Endothelial cell of umbilical vein (primary cell): ENCODE measurements around the gene ZC3H12C. TPM values are rescaled to one million over a fixed set of nuclear protein-coding genes. Genes with fewer than 3 reads are reported as not detected.

Source experiments
- BruUV-seq: library from RNA; stranded (reverse); fragments of 400-500 nt; replicated peaks from 2 replicates; lab custom pipeline; 2021; lab: Mats Ljungman, UMichigan
- CTCF ChIA-PET: fragments of 300-600, 350-600 bp; sonication (Branson Sonifier 250); formaldehyde crosslinking; loops from one replicate; lab custom pipeline; 2021; ENCODE audit warnings: antibody characterized with exemption, inconsistent platforms; lab: Charles Lee
- POLR2A ChIA-PET: fragments of 300-600, 350-600 bp; sonication (Branson Sonifier 250); formaldehyde crosslinking; loops from one replicate; lab custom pipeline; 2021; ENCODE audit warnings: antibody characterized with exemption, inconsistent platforms; lab: Charles Lee
- DNase-seq: peaks from one replicate; pipeline ENCODE4 v3.0.0-alpha.2; 2011; ENCODE audit warnings: low read depth, low spot score
- FAIRE-seq: peaks from 2 replicates; lab custom pipeline; 2011; peaks lifted over from hg19 to GRCh38; lab: Jason Lieb, UNC
- H2AFZ ChIP-seq: 2 replicates; pipeline ENCODE4 v1.6.0; 2012; ENCODE audit warnings: low read depth, low read length, control low read depth, inconsistent platforms
- H3K27ac ChIP-seq: 2 replicates; pipeline ENCODE4 v1.5.1; 2011; ENCODE audit warnings: low read depth, mild to moderate bottlenecking, control low read depth, low read length, moderate library complexity; ENCODE audit not compliant: insufficient read depth
- H3K27me3 ChIP-seq, 2 experiments: 2 replicates each; pipeline versions ENCODE4 v1.6.0 to v1.6.1; 2011; ENCODE audit warnings: low read length in 2 of 2, mixed read lengths in 1 of 2; ENCODE audit not compliant: control insufficient read depth in 2 of 2, insufficient read depth in 2 of 2
- H3K36me3 ChIP-seq, 2 experiments: 2 replicates in 1 of 2; 3 replicates in 1 of 2; pipeline ENCODE4 v1.5.1; 2011; ENCODE audit warnings: low read length in 2 of 2, mild to moderate bottlenecking in 1 of 2, moderate library complexity in 1 of 2; ENCODE audit not compliant: control insufficient read depth in 2 of 2, insufficient read depth in 2 of 2; ENCODE audit errors: extremely low read depth in 1 of 2
- H3K4me1 ChIP-seq: 3 replicates; pipeline ENCODE4 v1.5.1; 2011; ENCODE audit warnings: mild to moderate bottlenecking, low read length; ENCODE audit not compliant: control insufficient read depth, insufficient read depth; ENCODE audit errors: extremely low read depth
- H3K4me2 ChIP-seq: 2 replicates; pipeline ENCODE4 v1.6.1; 2011; ENCODE audit warnings: low read length, control low read depth, mixed read lengths; ENCODE audit not compliant: insufficient read depth
- H3K4me3 ChIP-seq, 3 experiments: fragments of 200-600 bp in 1 of 3; sonication (generic), shearing (Covaris generic) in 1 of 3; replicated peaks in 1 of 3; 2 replicates each; pipeline ENCODE4 v1.5.1; 2011 to 2016; ENCODE audit warnings: control low read depth in 3 of 3, low read length in 3 of 3, mild to moderate bottlenecking in 2 of 3, inconsistent platforms in 1 of 3, low read depth in 1 of 3, moderate library complexity in 1 of 3; ENCODE audit not compliant: insufficient read depth in 1 of 3
- H3K79me2 ChIP-seq: 2 replicates; pipeline ENCODE4 v1.6.0; 2012; ENCODE audit warnings: low read length, inconsistent platforms; ENCODE audit not compliant: control insufficient read depth, insufficient read depth
- H3K9ac ChIP-seq: replicated peaks from 2 replicates; pipeline ENCODE3; 2011; ENCODE audit warnings: low read length, control low read depth; ENCODE audit not compliant: insufficient read depth; ENCODE audit errors: extremely low read depth
- H3K9me1 ChIP-seq: replicated peaks from 3 replicates; pipeline ENCODE4 v1.6.0; 2011; ENCODE audit warnings: mild to moderate bottlenecking, low read length; ENCODE audit not compliant: control insufficient read depth, insufficient read depth; ENCODE audit errors: extremely low read depth
- H3K9me3 ChIP-seq: replicated peaks from 2 replicates; pipeline ENCODE4 v1.5.1; 2012; ENCODE audit warnings: low read length, inconsistent platforms; ENCODE audit not compliant: control insufficient read depth, insufficient read depth
- H4K20me1 ChIP-seq: replicated peaks from 2 replicates; pipeline ENCODE3; 2011; ENCODE audit warnings: mild to moderate bottlenecking, low read length; ENCODE audit not compliant: control insufficient read depth, insufficient read depth; ENCODE audit errors: extremely low read depth
- CTCF ChIP-seq, 2 donors: IDR thresholded peaks; 1 replicate in 1 of 2; 2 replicates in 1 of 2; pipeline ENCODE4 v1.5.1; 2011; ENCODE audit warnings: low read length in 2 of 2, mild to moderate bottlenecking in 2 of 2, moderate library complexity in 2 of 2, control low read depth in 1 of 2, inconsistent platforms in 1 of 2, low read depth in 1 of 2; ENCODE audit not compliant: insufficient read depth in 1 of 2; ENCODE audit errors: extremely low read depth in 1 of 2
- EZH2 ChIP-seq: IDR thresholded peaks from 2 replicates; pipeline ENCODE4 v1.6.1; 2012; ENCODE audit warnings: borderline replicate concordance, low read depth, mild to moderate bottlenecking, moderate library complexity, low read length, inconsistent platforms; ENCODE audit not compliant: severe bottlenecking
- FOS ChIP-seq: IDR thresholded peaks from 2 replicates; pipeline ENCODE4 v1.6.1; 2011; ENCODE audit warnings: mild to moderate bottlenecking, low read length, moderate library complexity, borderline replicate concordance; ENCODE audit not compliant: insufficient read depth
- GATA2 ChIP-seq: IDR thresholded peaks from 2 replicates; pipeline ENCODE4 v1.7.0; 2011; ENCODE audit warnings: low read depth, mild to moderate bottlenecking, moderate library complexity, mixed read lengths, low read length; ENCODE audit not compliant: insufficient read length, insufficient read depth
- JUN ChIP-seq: IDR thresholded peaks from 2 replicates; pipeline ENCODE4 v1.6.1; 2011; ENCODE audit warnings: borderline replicate concordance, low read depth; ENCODE audit not compliant: insufficient read length, insufficient read depth
- MYC ChIP-seq: IDR thresholded peaks from one replicate; pipeline ENCODE4 v1.6.1; 2011; ENCODE audit warnings: mild to moderate bottlenecking, low read depth, low read length
- POLR2A ChIP-seq: IDR thresholded peaks from 2 replicates; pipeline ENCODE4 v1.6.1; 2012; ENCODE audit warnings: low read depth, mild to moderate bottlenecking, control low read depth, low read length
- POLR2AphosphoS5 ChIP-seq: IDR thresholded peaks from 2 replicates; pipeline ENCODE4 v1.6.1; 2012; ENCODE audit warnings: low read depth, mild to moderate bottlenecking, control low read depth, low read length, moderate library complexity; ENCODE audit not compliant: insufficient read depth
- dilution Hi-C: fragments of 300-500 bp; cut with MboI; formaldehyde crosslinking; loops from one replicate; pipeline ENCODE4 v1.15.0; 2019; ENCODE audit warnings: low sequenced_read_pairs; ENCODE audit not compliant: extremely low pct_ligation_motif_present
- intact Hi-C: fragments of 100-400 bp; cut with micrococcal nuclease; formaldehyde crosslinking; loops from one replicate; pipeline ENCODE4 v1.10.0; 2022
- polyA plus RNA-seq, 4 experiments: library from polyadenylated mRNA; depleted of rRNA in 3 of 4; stranded (reverse) in 3 of 4; unstranded in 1 of 4; fragments of >200 nt; gene quantifications; 2 replicates each; pipeline versions ENCODE4 v1.2.1 to v1.2.3, GENCODE V29; 2011 to 2012; ENCODE audit warnings: missing spikeins in 1 of 4
- total RNA-seq: library from RNA; stranded (reverse); gene quantifications from 2 replicates; pipeline ENCODE4 v1.2.3, GENCODE V29; 2021
- TF ChIP-seq, protein P1 (sequence below): IDR thresholded peaks from 2 replicates; pipeline ENCODE4 v1.6.1; 2011; ENCODE audit not compliant: insufficient read depth, insufficient read length

Gene ZC3H12C
- total and polyA plus RNA-seq, 2 donors (not counting 3 experiments of a cell fraction or from before 2014, with no cell fraction given) = 5.5 to 14.7 TPM

DNA sequence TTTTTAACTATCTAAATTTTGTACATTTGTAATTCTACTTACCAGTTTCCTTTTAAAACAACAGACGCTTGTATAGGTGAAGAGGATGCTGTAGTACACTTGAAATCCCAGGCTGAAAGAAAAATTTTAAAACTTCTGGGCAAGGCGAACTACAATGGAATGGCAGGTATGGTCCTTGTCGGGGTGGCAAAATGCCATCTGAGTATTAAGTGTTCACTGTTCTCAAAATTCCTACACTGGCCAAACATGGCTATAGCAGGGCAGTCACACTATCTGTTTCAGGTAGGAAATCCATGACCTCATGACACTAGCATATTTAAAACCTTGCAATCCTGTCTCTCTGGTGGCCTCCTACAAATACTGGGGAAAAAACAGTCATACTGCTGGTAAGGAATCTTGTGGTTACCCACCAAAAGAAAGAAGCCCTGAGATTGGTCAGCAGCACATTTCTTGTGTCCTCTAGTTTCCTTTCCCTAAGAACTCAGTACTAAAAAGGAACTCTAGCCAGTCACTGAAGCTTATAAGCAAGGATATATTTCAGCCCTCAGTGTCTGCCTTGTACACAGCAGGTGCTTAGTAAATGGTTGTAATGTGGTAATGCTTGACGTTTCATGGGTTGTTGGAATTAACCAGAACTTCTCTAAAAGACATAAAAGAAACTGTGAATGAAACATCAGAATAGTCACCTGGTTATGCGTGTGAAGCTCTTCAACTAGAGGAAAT is 5.2 kb upstream of the ZC3H12C start:
- H2AFZ ChIP-seq = no peak overlapping the region
- H3K4me1 ChIP-seq = peaks cover 5% of the 10 kb centered on the region
- no peak for FAIRE-seq
- H3K36me3 ChIP-seq = no peaks in the 10 kb centered on the region
- H3K4me2 ChIP-seq = no peak overlapping the region
- ChIA-PET POLR2A (no interaction called here), CTCF (interaction anchor here (0.5 to 0.8 kb wide), 2 partner anchors 24 to 91 kb away, joined by 3 to 4 read pairs; no protein-coding TSS in a partner anchor)
- H3K9me1 ChIP-seq = no peaks in the 10 kb centered on the region
- DNase-seq = no peak
- intact Hi-C loops = no loop called here
- H3K79me2 ChIP-seq = no peaks in the 10 kb centered on the region
- peaks cover 2 to 3% of the 10 kb centered on the region in 2 experiments for H3K27me3 ChIP-seq
- BruUV-seq = no TSS peak
- no peak overlapping the region for H3K4me3 ChIP-seq
- dilution Hi-C loops = no loop called here
- no peaks in the 10 kb centered on the region for H3K9me3 ChIP-seq
- no peak overlapping the region for H3K27ac ChIP-seq
- H3K9ac ChIP-seq = no peak overlapping the region
- no peak for TF ChIP-seq POLR2A
- no peak for TF ChIP-seq FOS
- no peak for TF ChIP-seq GATA2
- TF ChIP-seq MYC = no peak
- no peak for TF ChIP-seq POLR2AphosphoS5
- TF ChIP-seq, protein P1, sequence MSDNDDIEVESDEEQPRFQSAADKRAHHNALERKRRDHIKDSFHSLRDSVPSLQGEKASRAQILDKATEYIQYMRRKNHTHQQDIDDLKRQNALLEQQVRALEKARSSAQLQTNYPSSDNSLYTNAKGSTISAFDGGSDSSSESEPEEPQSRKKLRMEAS = no peak
- no peak for TF ChIP-seq EZH2
- TF ChIP-seq JUN = no peak
- TF ChIP-seq CTCF (IDR thresholded peaks at IDR 0.05; ENCODE audit: extremely low read depth in 1 of 2, insufficient read depth in 1 of 2, low read depth in 1 of 2, low read length in 2 of 2) = no peak
- no peaks in the 10 kb centered on the region for H4K20me1 ChIP-seq
